T-cell (primary cell): ENCODE measurements around the gene TAF11L14. TPM values are rescaled to one million over a fixed set of nuclear protein-coding genes. Genes with fewer than 3 reads are reported as not detected.
A peak's percentile ranks its signal among the peaks of the same experiment; 100 is the strongest.
"Not testable (repeated sequence)": the region's sequence is repeated elsewhere in the genome, so short reads cannot be mapped to it uniquely, and the experiment has no call there.

Experiments
- ATAC-seq, 4 experiments: fragments of 200-7000 bp in 3 of 4; fragments of 150-1000 bp in 1 of 4; cut with Tn5 transposase; replicated peaks in 1 of 4; 1 replicate in 3 of 4; 2 replicates in 1 of 4; pipeline ENCODE4 v1.10.0; 2021; ENCODE audit warnings: moderate library complexity in 3 of 4, mild to moderate bottlenecking in 2 of 4, moderate number of reproducible peaks in 1 of 4
- CTCF ChIA-PET, 2 donors: fragments of 300-600 bp; sonication (Branson Sonifier 250); formaldehyde crosslinking; loops; one replicate each; lab custom pipeline; 2022; ENCODE audit warnings: antibody characterized with exemption in 2 of 2; lab: Charles Lee
- POLR2A ChIA-PET, 2 donors: fragments of 300-600 bp; sonication (Branson Sonifier 250); formaldehyde crosslinking; loops; one replicate each; lab custom pipeline; 2022; ENCODE audit warnings: antibody characterized with exemption in 2 of 2; lab: Charles Lee
- DNase-seq, 35 experiments: peaks; one replicate each; pipeline versions ENCODE4 v3.0.0 to v3.0.0-alpha.2; 2013 to 2023
- H3K27ac ChIP-seq: one replicate; pipeline ENCODE4 v1.5.1; 2013; ENCODE audit warnings: low read length
- H3K27me3 ChIP-seq, 2 experiments: replicated peaks in 1 of 2; 1 replicate in 1 of 2; 2 replicates in 1 of 2; pipeline versions ENCODE4 v1.6.1 to v1.7.0; 2013; ENCODE audit warnings: low read length in 1 of 2, mixed read lengths in 1 of 2; ENCODE audit not compliant: control insufficient read depth in 2 of 2, insufficient read depth in 2 of 2; ENCODE audit errors: extremely low read depth in 1 of 2
- H3K36me3 ChIP-seq, 2 donors: 1 replicate in 1 of 2; 2 replicates in 1 of 2; pipeline versions ENCODE4 v1.6.1 to v1.7.0; 2013; ENCODE audit warnings: low read length in 1 of 2; ENCODE audit not compliant: control insufficient read depth in 2 of 2, insufficient read depth in 1 of 2; ENCODE audit errors: extremely low read depth in 1 of 2
- H3K4me1 ChIP-seq, 2 experiments: 1 replicate in 1 of 2; 2 replicates in 1 of 2; pipeline versions ENCODE4 v1.6.1 to v1.7.0; 2013; ENCODE audit warnings: low read length in 2 of 2, mixed read lengths in 1 of 2; ENCODE audit not compliant: insufficient read depth in 2 of 2, control insufficient read depth in 1 of 2; ENCODE audit errors: extremely low read depth in 1 of 2
- H3K4me3 ChIP-seq, 2 donors: 1 replicate in 1 of 2; 2 replicates in 1 of 2; pipeline versions ENCODE4 v1.5.1 to v1.7.0; 2013; ENCODE audit warnings: mild to moderate bottlenecking in 2 of 2, low read length in 1 of 2, moderate library complexity in 1 of 2; ENCODE audit not compliant: control insufficient read depth in 1 of 2; ENCODE audit errors: extremely low read depth in 1 of 2
- H3K9me3 ChIP-seq: 2 replicates; pipeline ENCODE4 v1.7.0; 2013
- H3K27ac Mint-ChIP-seq, 2 donors: one replicate each; pipeline ENCODE4 v1.8.0; 2020 to 2021; ENCODE audit warnings: mild to moderate bottlenecking in 2 of 2, mixed read lengths in 2 of 2
- H3K27me3 Mint-ChIP-seq, 2 donors: one replicate each; pipeline ENCODE4 v1.8.0; 2021 to 2022; ENCODE audit warnings: mixed read lengths in 2 of 2
- H3K36me3 Mint-ChIP-seq: one replicate; pipeline ENCODE4 v1.8.0; 2021; ENCODE audit warnings: mixed read lengths
- H3K4me1 Mint-ChIP-seq, 3 donors: one replicate each; pipeline ENCODE4 v1.8.0; 2020 to 2022; ENCODE audit warnings: mixed read lengths in 3 of 3, mild to moderate bottlenecking in 1 of 3
- H3K4me3 Mint-ChIP-seq, 3 donors: one replicate each; pipeline ENCODE4 v1.8.0; 2020 to 2022; ENCODE audit warnings: mild to moderate bottlenecking in 3 of 3, mixed read lengths in 3 of 3, moderate library complexity in 3 of 3
- H3K9me3 Mint-ChIP-seq, 3 donors: one replicate each; pipeline ENCODE4 v1.8.0; 2020 to 2022; ENCODE audit warnings: mixed read lengths in 3 of 3
- WGBS: methylation state at CpG from one replicate; pipeline ENCODE4 v1.1.5; 2013; ENCODE audit warnings: missing lambda C conversion rate; ENCODE audit not compliant: insufficient coverage; 5-methylcytosine and 5-hydroxymethylcytosine counted together
- total RNA-seq, 35 experiments: library from RNA in 6 of 35; stranded (reverse) in 6 of 35; fragments of 120-200 nt in 1 of 35; gene quantifications; one replicate each; pipeline versions ENCODE4 v1.2.1 to v1.2.4 and lab custom pipeline; 2013 to 2026

TAF11L14 gene
- total RNA-seq, 5 donors from 2014 or later (not counting 1 experiment from before 2014, with no cell fraction given) = not detected

DNA sequence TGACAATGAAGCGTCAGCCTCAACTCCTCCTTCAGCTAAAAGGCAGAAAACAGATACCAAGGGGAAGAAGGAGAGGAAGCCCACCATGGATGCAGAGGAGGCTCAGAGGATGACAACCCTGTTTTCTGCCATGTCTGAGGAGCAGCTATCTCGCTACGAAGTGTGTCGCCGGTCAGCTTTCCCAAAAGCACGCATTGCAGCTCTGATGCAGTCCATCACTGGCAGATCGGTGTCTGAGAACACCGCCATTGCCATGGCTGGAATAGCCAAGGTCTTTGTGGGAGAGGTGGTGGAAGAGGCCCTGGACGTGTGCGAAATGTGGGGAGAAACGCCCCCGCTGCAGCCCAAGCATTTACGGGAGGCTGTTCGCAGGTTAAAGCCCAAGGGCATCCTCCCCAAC, 29.3 kb upstream of the TAF11L14 start:
- Mint-ChIP-seq H3K27ac (no peak overlapping the region), H3K36me3 (no peaks in the 10 kb centered on the region), H3K9me3 (peaks cover 10 to 16% (median 14%) of the 10 kb centered on the region in 3 donors), H3K4me3 (no peak overlapping the region), H3K4me1 (no peaks in the 10 kb centered on the region), H3K27me3 (no peaks in the 10 kb centered on the region)
- ChIA-PET CTCF (no interaction called here), POLR2A (no interaction called here)
- no peak for DNase-seq
- Histone ChIP-seq H3K27ac (no peak overlapping the region), H3K9me3 (no peaks in the 10 kb centered on the region), H3K4me1 (no peaks in the 10 kb centered on the region), H3K27me3 (no peaks in the 10 kb centered on the region), H3K4me3 (no peak overlapping the region), H3K36me3 (no peaks in the 10 kb centered on the region)
- WGBS = no CpG with 5 or more reads among the region's 14 CpGs
- no peak for ATAC-seq

DNA sequence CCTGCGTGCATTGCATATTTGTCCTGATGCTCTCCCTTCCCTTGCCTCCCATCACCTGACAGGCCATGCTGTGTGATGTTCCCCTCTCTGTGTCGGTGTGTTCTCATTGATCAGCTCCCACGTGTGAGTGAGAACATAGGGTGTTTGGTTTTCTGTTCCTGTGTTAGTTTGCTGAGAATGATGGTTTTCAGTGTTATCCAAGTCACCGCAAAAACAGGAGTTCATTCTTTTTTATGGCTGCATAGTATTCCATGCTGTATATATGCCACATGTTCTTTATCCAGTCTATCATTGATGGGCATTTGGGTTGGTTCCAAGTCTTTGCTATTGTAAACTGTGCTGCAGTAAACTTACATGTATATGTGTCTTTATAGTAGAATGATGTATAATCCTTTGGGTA, 26.8 kb upstream of the TAF11L14 start:
- H3K27me3 Mint-ChIP-seq, H3K9me3 ChIP-seq, H3K36me3 Mint-ChIP-seq, DNase-seq, CTCF ChIA-PET, H3K27me3 ChIP-seq, H3K4me1 Mint-ChIP-seq, H3K27ac Mint-ChIP-seq, H3K27ac ChIP-seq, H3K4me3 ChIP-seq, ATAC-seq, H3K36me3 ChIP-seq, H3K4me3 Mint-ChIP-seq, H3K4me1 ChIP-seq: not testable (repeated sequence)
- peaks cover 10 to 16% (median 13%) of the 10 kb centered on the region in 3 donors for H3K9me3 Mint-ChIP-seq
- POLR2A ChIA-PET = interaction anchor here in 1 of 2 donors (0.7 kb wide), 1 partner anchor 133 kb away, joined by 3 read pairs; no protein-coding TSS in a partner anchor
- no CpG with 5 or more reads among the region's 4 CpGs for whole genome bisulfite sequencing

DNA sequence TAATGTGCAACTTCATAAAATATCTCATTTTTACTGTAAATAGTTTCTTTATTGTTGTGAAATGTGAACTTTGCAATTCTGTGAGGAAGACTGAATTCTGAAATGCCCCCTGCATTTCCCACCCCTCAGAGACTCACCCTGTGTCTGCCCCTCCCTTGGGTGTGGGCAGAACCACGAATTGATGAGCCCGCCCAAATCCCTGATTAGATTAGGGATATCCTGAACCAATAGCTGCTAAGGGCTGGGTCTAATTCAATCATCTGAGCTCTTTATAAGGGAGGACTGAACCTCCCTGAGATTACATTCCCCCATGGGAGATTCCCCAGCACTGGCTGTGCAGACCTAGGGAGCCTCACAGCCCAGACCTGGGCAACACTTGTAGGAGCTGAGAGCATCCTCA, 24.2 kb upstream of the TAF11L14 start, which contains the start of gene TAF11L12:
TAF11L12 (plus strand) TSS at position 301 of the 400 bp plus-strand sequence.
- H3K4me1 ChIP-seq, H3K36me3 Mint-ChIP-seq, H3K4me3 ChIP-seq, POLR2A ChIA-PET, H3K27ac ChIP-seq, H3K4me1 Mint-ChIP-seq, H3K27ac Mint-ChIP-seq, H3K27me3 ChIP-seq, H3K27me3 Mint-ChIP-seq, DNase-seq, H3K4me3 Mint-ChIP-seq, ATAC-seq, H3K9me3 ChIP-seq, H3K36me3 ChIP-seq: not testable (repeated sequence)
- H3K9me3 Mint-ChIP-seq = peaks cover 7 to 12% (median 11%) of the 10 kb centered on the region in 3 donors
- CTCF ChIA-PET = interaction anchor here in 1 of 2 donors (0.5 kb wide), 1 partner anchor 375 kb away, joined by 4 read pairs; no protein-coding TSS in a partner anchor
- WGBS = no CpG with 5 or more reads among the region's 2 CpGs

DNA sequence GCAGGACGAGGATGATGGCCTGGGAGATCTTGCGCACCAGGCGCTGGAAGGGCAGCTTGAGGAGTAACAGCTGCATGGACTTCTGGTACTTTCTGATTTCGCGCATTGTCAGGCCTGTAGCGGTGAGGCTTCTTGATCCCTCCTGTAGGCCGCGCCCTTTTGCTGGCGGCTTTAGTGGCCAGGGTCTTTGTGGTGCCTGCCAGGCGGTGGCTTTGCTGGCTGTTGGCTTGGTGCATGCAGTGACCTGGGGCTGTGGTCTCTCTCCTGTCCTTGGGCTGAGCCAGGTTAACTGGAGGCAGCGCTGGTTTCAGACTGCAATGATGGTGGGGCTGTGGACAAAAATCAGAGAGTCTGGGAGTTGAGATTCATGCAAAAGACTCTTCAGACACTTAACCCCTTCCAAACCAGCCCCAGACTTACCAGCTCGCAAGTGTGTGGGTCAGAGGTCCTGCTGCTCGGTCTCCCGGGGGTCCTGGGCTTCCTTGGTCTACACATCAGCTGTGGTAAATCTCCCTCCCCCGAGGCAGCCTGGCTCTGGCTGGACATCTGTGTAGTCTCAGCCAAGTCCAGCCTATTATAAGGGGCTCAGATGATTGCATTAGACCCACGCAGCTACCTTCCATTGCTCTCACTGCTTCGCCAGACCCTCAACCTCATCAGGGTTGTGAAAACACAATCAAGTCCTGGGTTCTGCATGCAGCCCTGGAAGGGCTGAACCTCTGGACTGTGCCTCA, 19.2 kb upstream of the TAF11L14 start:
- no peaks in the 10 kb centered on the region for H3K27me3 Mint-ChIP-seq
- H3K27ac Mint-ChIP-seq = no peak overlapping the region
- 90% methylated on average over 13 of the region's 17 CpGs for WGBS
- H3K9me3 Mint-ChIP-seq = peaks cover 0 to 12% (median 9%) of the 10 kb centered on the region in 3 donors
- H3K36me3 Mint-ChIP-seq = no peaks in the 10 kb centered on the region
- no peaks in the 10 kb centered on the region for H3K27me3 ChIP-seq
- no peak overlapping the region for H3K4me3 ChIP-seq
- no peak overlapping the region for H3K27ac ChIP-seq
- no peak overlapping the region for H3K4me3 Mint-ChIP-seq
- DNase-seq = no peak
- H3K9me3 ChIP-seq = no peaks in the 10 kb centered on the region
- no peaks in the 10 kb centered on the region for H3K4me1 ChIP-seq
- ChIA-PET POLR2A (no interaction called here), CTCF (no interaction called here)
- no peaks in the 10 kb centered on the region for H3K36me3 ChIP-seq
- H3K4me1 Mint-ChIP-seq = no peaks in the 10 kb centered on the region
- ATAC-seq = no peak

DNA sequence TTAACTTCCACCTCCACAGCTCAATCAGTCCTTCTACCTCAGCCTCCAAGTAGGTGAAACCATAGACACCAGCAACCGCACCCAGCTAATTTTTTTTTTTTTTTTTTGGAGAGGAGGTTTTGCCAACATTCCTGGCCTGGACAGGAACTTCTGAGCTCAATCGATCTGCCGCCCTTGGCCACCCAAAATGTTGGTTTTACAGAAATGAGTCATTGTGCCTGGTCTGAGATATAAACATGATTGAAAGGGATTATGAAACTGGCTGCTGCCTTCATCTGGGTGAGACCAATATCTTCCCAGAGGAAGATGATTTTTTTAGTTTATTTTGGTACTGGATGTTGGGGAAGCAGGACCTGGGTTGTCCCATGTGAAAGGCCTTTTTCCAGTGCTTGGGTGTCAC, 14.9 kb upstream of the TAF11L14 start:
- ATAC-seq = no peak
- Mint-ChIP-seq H3K9me3 (peaks cover 0 to 16% (median 12%) of the 10 kb centered on the region in 3 donors), H3K27me3 (no peaks in the 10 kb centered on the region), H3K4me3 (no peak overlapping the region), H3K36me3 (no peaks in the 10 kb centered on the region), H3K27ac (no peak overlapping the region), H3K4me1 (no peaks in the 10 kb centered on the region)
- WGBS = 82% methylated on average over 2 of the region's 3 CpGs
- H3K4me3 ChIP-seq = no peak overlapping the region
- ChIA-PET POLR2A (no interaction called here), CTCF (interaction anchor here in 1 of 2 donors (0.6 kb wide), 1 partner anchor 19 kb away, joined by 3 read pairs; no protein-coding TSS in a partner anchor)
- H3K27ac ChIP-seq = no peak overlapping the region
- H3K36me3 ChIP-seq = no peaks in the 10 kb centered on the region
- H3K4me1 ChIP-seq = no peaks in the 10 kb centered on the region
- no peaks in the 10 kb centered on the region for H3K27me3 ChIP-seq
- no peaks in the 10 kb centered on the region for H3K9me3 ChIP-seq
- DNase-seq = no peak

DNA sequence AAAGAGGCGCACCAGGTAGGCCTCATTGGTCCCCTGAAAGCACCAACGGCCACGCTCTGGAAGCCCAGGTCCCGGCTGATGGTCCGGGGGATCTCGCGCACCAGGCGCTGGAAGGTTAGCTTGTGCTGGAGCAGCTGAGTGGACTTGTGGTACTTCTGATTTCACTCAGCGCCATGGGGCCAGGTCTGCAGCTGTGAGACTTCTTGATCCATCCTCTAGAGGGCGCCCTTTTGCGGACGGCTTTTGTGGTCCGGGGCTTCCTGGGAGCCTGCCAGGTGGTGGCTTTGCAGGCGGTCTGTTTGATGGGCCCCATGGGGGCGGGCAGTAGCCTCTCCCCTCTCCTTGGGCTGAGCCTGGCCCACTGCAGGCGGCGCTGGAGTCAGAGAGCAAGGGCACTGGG, 13.6 kb upstream of the TAF11L14 start:
- CTCF ChIA-PET = no interaction called here
- H3K4me1 ChIP-seq = no peaks in the 10 kb centered on the region
- 89% methylated on average over 15 of the region's 17 CpGs for WGBS
- DNase-seq = peak in 1 of 35 experiments; percentile 1
- Mint-ChIP-seq H3K9me3 (peaks cover 0 to 16% (median 10%) of the 10 kb centered on the region in 3 donors), H3K4me3 (no peak overlapping the region), H3K27me3 (no peaks in the 10 kb centered on the region), H3K27ac (no peak overlapping the region), H3K36me3 (no peaks in the 10 kb centered on the region), H3K4me1 (no peaks in the 10 kb centered on the region)
- H3K9me3 ChIP-seq = no peaks in the 10 kb centered on the region
- no peaks in the 10 kb centered on the region for H3K36me3 ChIP-seq
- H3K27ac ChIP-seq = no peak overlapping the region
- H3K27me3 ChIP-seq = no peaks in the 10 kb centered on the region
- H3K4me3 ChIP-seq = no peak overlapping the region
- POLR2A ChIA-PET = no interaction called here
- ATAC-seq = no peak
